B cell (primary cell): ENCODE measurements around the gene TMEM209. TPM values are rescaled to one million over a fixed set of nuclear protein-coding genes. Genes with fewer than 3 reads are reported as not detected.

Experiments used
- ATAC-seq: fragments of 200-7000 bp; cut with Tn5 transposase; one replicate; pipeline ENCODE4 v1.10.0; 2021; ENCODE audit warnings: low read depth, mild to moderate bottlenecking, moderate number of reproducible peaks, moderate library complexity
- CTCF ChIA-PET: fragments of 350-600 bp; sonication (Branson Sonifier 250); formaldehyde crosslinking; loops from one replicate; lab custom pipeline; 2021; ENCODE audit warnings: antibody characterized with exemption, inconsistent platforms; lab: Charles Lee
- POLR2A ChIA-PET: fragments of 350-600 bp; sonication (Branson Sonifier 250); formaldehyde crosslinking; loops from one replicate; lab custom pipeline; 2021; ENCODE audit warnings: antibody characterized with exemption; lab: Charles Lee
- DNase-seq: peaks from one replicate; pipeline ENCODE4 v3.0.0; 2013
- H2AFZ ChIP-seq: 2 replicates; pipeline ENCODE4 v1.6.1; 2012; ENCODE audit warnings: mild to moderate bottlenecking, low read depth, low read length; ENCODE audit not compliant: insufficient read depth, poor library complexity, severe bottlenecking
- H3K27ac ChIP-seq, 2 donors: 1 replicate in 1 of 2; 2 replicates in 1 of 2; pipeline ENCODE4 v1.5.1; 2012 to 2013; ENCODE audit warnings: low read length in 2 of 2, mild to moderate bottlenecking in 2 of 2, moderate library complexity in 1 of 2
- H3K27me3 ChIP-seq, 4 experiments: fragments of 200-600 bp in 1 of 4; sonication (generic) in 1 of 4; replicated peaks in 1 of 4; 1 replicate in 2 of 4; 2 replicates in 2 of 4; pipeline versions ENCODE4 v1.6.1 to v1.7.0; 2013 to 2016; ENCODE audit warnings: low read length in 3 of 4, mild to moderate bottlenecking in 2 of 4, mixed read lengths in 1 of 4, moderate library complexity in 1 of 4; ENCODE audit not compliant: insufficient read depth in 4 of 4, control insufficient read depth in 3 of 4; ENCODE audit errors: control extremely low read depth in 1 of 4
- H3K36me3 ChIP-seq, 2 experiments: replicated peaks in 1 of 2; 1 replicate in 1 of 2; 2 replicates in 1 of 2; pipeline versions ENCODE4 v1.6.1 to v1.7.1; 2013; ENCODE audit warnings: low read length in 1 of 2; ENCODE audit not compliant: insufficient read depth in 2 of 2, control insufficient read depth in 1 of 2; ENCODE audit errors: control extremely low read depth in 1 of 2, extremely low read depth in 1 of 2
- H3K4me1 ChIP-seq, 2 donors: fragments of 200-600 bp in 1 of 2; sonication (generic) in 1 of 2; 1 replicate in 1 of 2; 2 replicates in 1 of 2; pipeline versions ENCODE4 v1.5.1 to v1.6.1; 2013 to 2017; ENCODE audit warnings: low read length in 2 of 2; ENCODE audit not compliant: control insufficient read depth in 2 of 2, insufficient read depth in 2 of 2
- H3K4me2 ChIP-seq: replicated peaks from 2 replicates; pipeline ENCODE3; 2012; ENCODE audit warnings: mild to moderate bottlenecking, low read depth, low read length; ENCODE audit not compliant: poor library complexity, severe bottlenecking
- H3K4me3 ChIP-seq, 5 experiments: fragments of 200-600 bp in 1 of 5; sonication (generic) in 1 of 5; 1 replicate in 3 of 5; 2 replicates in 2 of 5; pipeline versions ENCODE4 v1.5.1 to v1.7.0; 2011 to 2016; ENCODE audit warnings: low read length in 4 of 5, mild to moderate bottlenecking in 4 of 5, low read depth in 2 of 5, control low read depth in 1 of 5, moderate library complexity in 1 of 5; ENCODE audit not compliant: insufficient read depth in 1 of 5; ENCODE audit errors: control extremely low read depth in 1 of 5, extremely low read depth in 1 of 5
- H3K79me2 ChIP-seq: fragments of 200-600 bp; sonication (generic); one replicate; pipeline ENCODE4 v1.6.0; 2016; ENCODE audit warnings: low read length; ENCODE audit not compliant: control insufficient read depth, insufficient read depth
- H3K9ac ChIP-seq: fragments of 200-600 bp; sonication (generic); 2 replicates; pipeline ENCODE4 v1.6.1; 2017; ENCODE audit warnings: mild to moderate bottlenecking, low read length, moderate library complexity
- H3K9me3 ChIP-seq, 3 donors: one replicate each; pipeline versions ENCODE4 v1.6.1 to v1.7.1; 2013; ENCODE audit warnings: low read length in 2 of 3; ENCODE audit not compliant: control insufficient read depth in 2 of 3, insufficient read depth in 1 of 3; ENCODE audit errors: control extremely low read depth in 1 of 3
- H4K20me1 ChIP-seq: 2 replicates; pipeline ENCODE4 v1.6.0; 2012; ENCODE audit warnings: mild to moderate bottlenecking, low read length; ENCODE audit not compliant: insufficient read depth, control insufficient read depth, poor library complexity, severe bottlenecking
- H3K27ac Mint-ChIP-seq: one replicate; pipeline ENCODE4 v1.8.0; 2021; ENCODE audit warnings: mixed read lengths
- H3K27me3 Mint-ChIP-seq: one replicate; pipeline ENCODE4 v1.8.0; 2021; ENCODE audit warnings: mixed read lengths
- H3K4me1 Mint-ChIP-seq: one replicate; pipeline ENCODE4 v1.8.0; 2021; ENCODE audit warnings: mixed read lengths
- H3K4me3 Mint-ChIP-seq: one replicate; pipeline ENCODE4 v1.8.0; 2021; ENCODE audit warnings: mixed read lengths
- H3K9me3 Mint-ChIP-seq: one replicate; pipeline ENCODE4 v1.8.0; 2022; ENCODE audit warnings: mixed read lengths; ENCODE audit not compliant: insufficient read depth
- CTCF ChIP-seq: fragments of 200-600 bp; IDR thresholded peaks from one replicate; pipeline ENCODE4 v1.8.0; 2022; ENCODE audit warnings: antibody characterized with exemption, mild to moderate bottlenecking
- EZH2 ChIP-seq: IDR thresholded peaks from 2 replicates; pipeline ENCODE4 v1.6.1; 2012; ENCODE audit warnings: borderline replicate concordance, low read depth, mild to moderate bottlenecking, moderate library complexity, low read length; ENCODE audit not compliant: insufficient read depth, poor library complexity, severe bottlenecking
- WGBS: methylation state at CpG from one replicate; pipeline ENCODE4 v1.1.5; 2013; ENCODE audit warnings: missing lambda C conversion rate; ENCODE audit not compliant: insufficient coverage; 5-methylcytosine and 5-hydroxymethylcytosine counted together
- intact Hi-C: fragments of 100-400 bp; cut with micrococcal nuclease; formaldehyde crosslinking; loops from one replicate; pipeline ENCODE4 v1.10.0; 2022
- polyA plus RNA-seq: library from polyadenylated mRNA; depleted of rRNA; stranded (reverse); fragments of >200 nt; gene quantifications from 2 replicates; pipeline ENCODE4 v1.2.3, GENCODE V29; 2012
- total RNA-seq, 2 donors: library from RNA; stranded (reverse); fragments of 120-200 nt in 1 of 2; gene quantifications; 1 replicate in 1 of 2; 2 replicates in 1 of 2; pipeline versions ENCODE4 v1.2.3 to v1.2.4, GENCODE V29; 2013 to 2022

Gene TMEM209
- total and polyA plus RNA-seq, 2 donors (not counting 1 experiment from before 2014, with no cell fraction given): 15.8 to 35.8 TPM

- no peak overlapping the region for H3K27ac ChIP-seq
- intact Hi-C loops: no loop called here
- CTCF ChIA-PET: no interaction called here
Observed at GRCh38 chr7:130152493-130153210, 52.6 kb downstream of the TMEM209 start.

More at GRCh38 chr7:130152493-130153210, 52.6 kb downstream of the TMEM209 start:
- Histone ChIP-seq H3K36me3 (no peaks in the 10 kb centered on the region), H4K20me1 (no peaks in the 10 kb centered on the region), H3K4me3 (no peak overlapping the region), H3K4me2 (peak overlapping the region; percentile 20), H2AFZ (peak overlapping the region; percentile 9), H3K27me3 (no peaks in the 10 kb centered on the region), H3K4me1 (peaks cover 32 to 61% of the 10 kb centered on the region in 2 donors), H3K79me2 (peaks cover 7% of the 10 kb centered on the region), H3K9me3 (peaks cover 0 to 46% (median 12%) of the 10 kb centered on the region in 3 donors), H3K9ac (no peak overlapping the region)
- Mint-ChIP-seq H3K4me1 (peaks cover 27% of the 10 kb centered on the region), H3K4me3 (no peak overlapping the region), H3K27ac (no peak overlapping the region), H3K9me3 (no peaks in the 10 kb centered on the region), H3K27me3 (no peaks in the 10 kb centered on the region)
- 76% methylated on average over 15 of the region's 17 CpGs for WGBS
- POLR2A ChIA-PET: interaction anchor here (1.0 kb wide), 1 partner anchor 10 kb away, joined by 3 read pairs; no protein-coding TSS in a partner anchor
- ATAC-seq (no peak), DNase-seq (peak; percentile 19)
- TF ChIP-seq EZH2 (no peak), CTCF (no peak)
